ENCODE data around the gene SH3D21. TPM values are rescaled to one million over a fixed set of nuclear protein-coding genes. Genes with fewer than 3 reads are reported as not detected.

SH3D21 gene
- total RNA-seq (1 to 10 TPM; 1.7 to 9.4 (median 7.2) TPM), polyA plus RNA-seq (1 to 10 TPM; 1.7 to 5.1 (median 1.9) TPM)
- long read RNA-seq, donor 1, partial matches to known transcripts = 16 of 169 reads
- long read RNA-seq, donor 1, other reads (novel, unspliced or antisense) = 153 of 169 reads
- long read RNA-seq, donor 2, partial matches to known transcripts = 57 of 140 reads
- long read RNA-seq, donor 2, other reads (novel, unspliced or antisense) = 83 of 140 reads

- Histone ChIP-seq H3K27ac (peak within 1 kb of the TSS; percentile 53 to 87 (median 78)), H3K4me1 (peaks cover 16 to 47% (median 29%) of the 10 kb centered on the region in 6 donors), H3K4me3 (peak within 1 kb of the TSS; percentile 50 to 92 (median 82)), H3K36me3 (peaks cover 0 to 40% (median 30%) of the 10 kb centered on the region in 6 donors), H3K27me3 (replicated peaks in 1 of 7) (no peaks in the 10 kb centered on the region), H3K9me3 (no peaks in the 10 kb centered on the region)
- 5 to 18% (median 8%) methylated on average over 8 to 65 of the region's 65 CpGs for WGBS, 5 donors
- DNase-seq = peak; percentile 90
- intact Hi-C loops (cut with DNase I; ENCODE audit: low total_unique reads) = no loop called here
- TF ChIP-seq POLR2AphosphoS5 (IDR thresholded peaks at IDR 0.05) (peak; percentile 8 to 58 (median 24)), POLR2A (IDR thresholded peaks at IDR 0.05) (no peak)
- TF ChIP-seq, protein P1, sequence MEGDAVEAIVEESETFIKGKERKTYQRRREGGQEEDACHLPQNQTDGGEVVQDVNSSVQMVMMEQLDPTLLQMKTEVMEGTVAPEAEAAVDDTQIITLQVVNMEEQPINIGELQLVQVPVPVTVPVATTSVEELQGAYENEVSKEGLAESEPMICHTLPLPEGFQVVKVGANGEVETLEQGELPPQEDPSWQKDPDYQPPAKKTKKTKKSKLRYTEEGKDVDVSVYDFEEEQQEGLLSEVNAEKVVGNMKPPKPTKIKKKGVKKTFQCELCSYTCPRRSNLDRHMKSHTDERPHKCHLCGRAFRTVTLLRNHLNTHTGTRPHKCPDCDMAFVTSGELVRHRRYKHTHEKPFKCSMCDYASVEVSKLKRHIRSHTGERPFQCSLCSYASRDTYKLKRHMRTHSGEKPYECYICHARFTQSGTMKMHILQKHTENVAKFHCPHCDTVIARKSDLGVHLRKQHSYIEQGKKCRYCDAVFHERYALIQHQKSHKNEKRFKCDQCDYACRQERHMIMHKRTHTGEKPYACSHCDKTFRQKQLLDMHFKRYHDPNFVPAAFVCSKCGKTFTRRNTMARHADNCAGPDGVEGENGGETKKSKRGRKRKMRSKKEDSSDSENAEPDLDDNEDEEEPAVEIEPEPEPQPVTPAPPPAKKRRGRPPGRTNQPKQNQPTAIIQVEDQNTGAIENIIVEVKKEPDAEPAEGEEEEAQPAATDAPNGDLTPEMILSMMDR (IDR thresholded peaks at IDR 0.05 in 8 of 11, conservative IDR thresholded peaks at IDR 0.05 in 3 of 11) = peak in 1 of 11 experiments; percentile 12
Observed at GRCh38 chr1:36306210-36306901, at the start of gene SH3D21. SH3D21 (plus strand) TSS chr1:36306368; CDS start chr1:36306421, 53 bp downstream.

DNA sequence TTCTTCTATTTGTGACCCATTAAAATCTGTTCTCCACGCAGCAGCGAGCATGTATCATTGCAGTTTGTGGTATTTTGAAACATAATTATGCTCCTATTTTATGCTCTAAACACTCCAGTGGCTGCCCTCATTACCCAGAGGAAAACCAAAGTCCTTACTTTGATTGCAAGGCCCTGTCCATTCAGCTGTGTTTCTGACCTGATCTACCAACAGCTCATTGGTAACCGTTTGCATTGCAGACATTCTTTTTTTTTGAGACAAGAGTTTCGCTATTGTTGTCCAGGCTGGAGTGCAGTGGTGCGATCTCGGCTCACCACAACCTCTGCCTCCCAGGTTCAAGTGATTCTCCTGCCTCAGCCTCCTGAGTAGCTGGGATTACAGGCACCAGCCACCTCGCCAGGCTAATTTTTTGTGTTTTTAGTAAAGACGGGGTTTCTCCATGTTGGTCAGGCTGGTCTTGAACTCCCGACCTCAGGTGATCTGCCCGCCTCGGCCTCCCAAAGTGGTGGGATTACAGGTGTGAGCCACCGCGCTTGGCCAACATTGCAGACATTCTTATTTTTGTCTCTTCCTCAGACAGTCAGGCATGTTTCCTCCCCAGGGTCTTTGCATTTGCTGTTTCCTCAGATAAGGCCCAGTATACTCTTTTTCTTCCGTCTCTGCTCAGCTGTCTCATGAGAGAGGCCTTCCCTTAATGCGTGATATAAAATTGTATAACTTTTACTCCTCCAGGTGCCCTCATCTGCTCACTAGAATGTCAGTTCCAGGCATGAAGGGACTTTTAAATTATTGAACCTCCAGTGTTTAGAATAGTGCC lies 49.4 kb upstream of the SH3D21 start:
- H3K27me3 ChIP-seq (replicated peaks in 1 of 7) = no peaks in the 10 kb centered on the region
- peak overlapping the region in 4 of 8 donors; percentile 15 to 59 (median 28) for H3K27ac ChIP-seq
- peaks cover 0 to 51% (median 26%) of the 10 kb centered on the region in 6 donors for H3K36me3 ChIP-seq
- intact Hi-C loops (cut with DNase I; ENCODE audit: low total_unique reads) = no loop called here
- WGBS, 5 donors = 61 to 75% (median 65%) methylated on average over 14 to 15 of the region's 15 CpGs
- DNase-seq = no peak
- H3K4me3 ChIP-seq = no peak overlapping the region
- H3K9me3 ChIP-seq = no peaks in the 10 kb centered on the region
- TF ChIP-seq POLR2AphosphoS5 (IDR thresholded peaks at IDR 0.05) = no peak
- TF ChIP-seq, protein P1 (IDR thresholded peaks at IDR 0.05 in 8 of 11, conservative IDR thresholded peaks at IDR 0.05 in 3 of 11) = no peak
- no peak for TF ChIP-seq POLR2A (IDR thresholded peaks at IDR 0.05)
- peaks cover 11 to 73% (median 61%) of the 10 kb centered on the region in 6 donors for H3K4me1 ChIP-seq

DNA sequence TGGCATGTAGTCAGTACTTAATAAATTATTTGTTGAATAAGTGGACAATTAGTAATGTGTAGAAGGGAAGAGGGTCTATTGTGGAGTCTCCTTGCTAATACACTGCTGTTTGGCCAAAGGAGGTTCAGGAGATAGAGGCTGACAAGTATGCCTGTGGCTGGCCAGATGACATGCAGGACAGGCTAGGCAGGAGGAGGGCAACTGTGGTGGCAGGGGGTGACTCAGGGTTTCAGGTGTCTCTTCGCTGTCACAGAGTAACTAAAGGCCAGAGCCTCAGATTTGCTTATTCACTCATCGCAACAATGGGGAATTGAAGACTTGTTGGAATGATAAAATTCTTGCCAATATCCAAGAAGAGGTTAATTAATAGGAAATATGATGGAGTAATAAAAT lies 48.8 kb upstream of the SH3D21 start:
- intact Hi-C loops (cut with DNase I; ENCODE audit: low total_unique reads) = no loop called here
- no peak overlapping the region for H3K4me3 ChIP-seq
- H3K9me3 ChIP-seq = no peaks in the 10 kb centered on the region
- TF ChIP-seq POLR2AphosphoS5 (IDR thresholded peaks at IDR 0.05) (no peak), POLR2A (IDR thresholded peaks at IDR 0.05) (no peak)
- TF ChIP-seq, protein P1 (IDR thresholded peaks at IDR 0.05 in 8 of 11, conservative IDR thresholded peaks at IDR 0.05 in 3 of 11) = no peak
- H3K27me3 ChIP-seq (replicated peaks in 1 of 7) = no peaks in the 10 kb centered on the region
- no peak for DNase-seq
- H3K4me1 ChIP-seq = peaks cover 6 to 67% (median 55%) of the 10 kb centered on the region in 6 donors
- H3K36me3 ChIP-seq = peaks cover 0 to 57% (median 26%) of the 10 kb centered on the region in 6 donors
- peak overlapping the region in 3 of 8 donors; percentile 18 to 59 (median 38) for H3K27ac ChIP-seq
- 79 to 95% (median 87%) methylated on average over 2 of the region's 2 CpGs for WGBS, 5 donors

Measured in spleen (tissue), 13 donors.